ENCODE results near the gene SLC25A47. TPM values are rescaled to one million over a fixed set of nuclear protein-coding genes. Genes with fewer than 3 reads are reported as not detected.

Gene SLC25A47
- total RNA-seq, 4 donors from 2014 or later: not detected

DNA sequence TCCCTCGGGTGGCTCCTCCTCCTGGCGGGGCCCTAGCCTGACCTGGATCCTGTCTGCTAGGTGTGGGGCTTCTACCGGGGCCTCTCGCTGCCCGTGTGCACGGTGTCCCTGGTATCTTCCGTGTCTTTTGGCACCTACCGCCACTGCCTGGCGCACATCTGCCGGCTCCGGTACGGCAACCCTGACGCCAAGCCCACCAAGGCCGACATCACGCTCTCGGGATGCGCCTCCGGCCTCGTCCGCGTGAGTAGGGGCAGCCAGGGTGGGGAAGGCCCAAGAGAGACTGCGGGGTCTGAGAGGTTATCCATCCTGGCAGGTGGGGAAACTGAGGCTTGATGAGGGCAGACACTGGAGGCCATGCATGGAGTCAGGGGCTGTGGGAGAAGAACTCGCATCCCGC, 4.0 kb downstream of the SLC25A47 start:
- intact Hi-C loops (cut with DNase I; ENCODE audit: low total_unique reads): no loop called here
- 92 to 95% methylated on average over 21 to 24 of the region's 24 CpGs for WGBS, 2 donors
- TF ChIP-seq, protein P1, sequence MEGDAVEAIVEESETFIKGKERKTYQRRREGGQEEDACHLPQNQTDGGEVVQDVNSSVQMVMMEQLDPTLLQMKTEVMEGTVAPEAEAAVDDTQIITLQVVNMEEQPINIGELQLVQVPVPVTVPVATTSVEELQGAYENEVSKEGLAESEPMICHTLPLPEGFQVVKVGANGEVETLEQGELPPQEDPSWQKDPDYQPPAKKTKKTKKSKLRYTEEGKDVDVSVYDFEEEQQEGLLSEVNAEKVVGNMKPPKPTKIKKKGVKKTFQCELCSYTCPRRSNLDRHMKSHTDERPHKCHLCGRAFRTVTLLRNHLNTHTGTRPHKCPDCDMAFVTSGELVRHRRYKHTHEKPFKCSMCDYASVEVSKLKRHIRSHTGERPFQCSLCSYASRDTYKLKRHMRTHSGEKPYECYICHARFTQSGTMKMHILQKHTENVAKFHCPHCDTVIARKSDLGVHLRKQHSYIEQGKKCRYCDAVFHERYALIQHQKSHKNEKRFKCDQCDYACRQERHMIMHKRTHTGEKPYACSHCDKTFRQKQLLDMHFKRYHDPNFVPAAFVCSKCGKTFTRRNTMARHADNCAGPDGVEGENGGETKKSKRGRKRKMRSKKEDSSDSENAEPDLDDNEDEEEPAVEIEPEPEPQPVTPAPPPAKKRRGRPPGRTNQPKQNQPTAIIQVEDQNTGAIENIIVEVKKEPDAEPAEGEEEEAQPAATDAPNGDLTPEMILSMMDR (IDR thresholded peaks at IDR 0.05): no peak
- TF ChIP-seq POLR2A (IDR thresholded peaks at IDR 0.05): no peak
- DNase-seq (ENCODE audit: low spot score in 2 of 2): no peak
- no peak overlapping the region for H3K4me3 ChIP-seq (ENCODE audit: low read depth, poor library complexity, severe bottlenecking)

DNA sequence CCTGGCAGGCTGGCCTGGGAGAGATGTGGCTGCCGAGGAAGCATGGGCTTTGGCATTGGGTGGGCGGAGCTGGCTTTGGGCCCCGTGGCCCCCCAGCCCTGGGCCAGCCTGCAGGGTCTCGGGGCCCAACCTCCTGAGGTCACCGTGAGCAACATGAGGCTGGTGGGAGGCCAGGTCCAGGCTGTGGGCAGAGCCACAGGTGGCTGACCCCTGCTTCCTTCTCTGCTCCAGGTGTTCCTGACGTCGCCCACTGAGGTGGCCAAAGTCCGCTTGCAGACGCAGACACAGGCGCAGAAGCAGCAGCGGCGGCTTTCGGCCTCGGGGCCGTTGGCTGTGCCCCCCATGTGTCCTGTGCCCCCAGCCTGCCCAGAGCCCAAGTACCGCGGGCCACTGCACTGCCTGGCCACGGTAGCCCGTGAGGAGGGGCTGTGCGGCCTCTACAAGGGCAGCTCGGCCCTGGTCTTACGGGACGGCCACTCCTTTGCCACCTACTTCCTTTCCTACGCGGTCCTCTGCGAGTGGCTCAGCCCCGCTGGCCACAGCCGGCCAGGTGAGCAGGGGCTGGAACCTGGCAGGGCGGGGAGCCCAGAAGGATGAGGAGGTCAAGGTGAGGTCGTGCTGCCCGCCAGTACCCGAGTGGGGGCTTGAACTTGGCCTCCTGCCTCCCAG, 5.5 kb downstream of the SLC25A47 start:
- no peak for DNase-seq (ENCODE audit: low spot score in 2 of 2)
- WGBS, 2 donors: 80 to 89% methylated on average over 13 to 32 of the region's 32 CpGs
- no peak overlapping the region for H3K4me3 ChIP-seq (ENCODE audit: low read depth, poor library complexity, severe bottlenecking)
- no peak for TF ChIP-seq POLR2A (IDR thresholded peaks at IDR 0.05)
- TF ChIP-seq, protein P1 (IDR thresholded peaks at IDR 0.05): no peak
- intact Hi-C loops (cut with DNase I; ENCODE audit: low total_unique reads): no loop called here

DNA sequence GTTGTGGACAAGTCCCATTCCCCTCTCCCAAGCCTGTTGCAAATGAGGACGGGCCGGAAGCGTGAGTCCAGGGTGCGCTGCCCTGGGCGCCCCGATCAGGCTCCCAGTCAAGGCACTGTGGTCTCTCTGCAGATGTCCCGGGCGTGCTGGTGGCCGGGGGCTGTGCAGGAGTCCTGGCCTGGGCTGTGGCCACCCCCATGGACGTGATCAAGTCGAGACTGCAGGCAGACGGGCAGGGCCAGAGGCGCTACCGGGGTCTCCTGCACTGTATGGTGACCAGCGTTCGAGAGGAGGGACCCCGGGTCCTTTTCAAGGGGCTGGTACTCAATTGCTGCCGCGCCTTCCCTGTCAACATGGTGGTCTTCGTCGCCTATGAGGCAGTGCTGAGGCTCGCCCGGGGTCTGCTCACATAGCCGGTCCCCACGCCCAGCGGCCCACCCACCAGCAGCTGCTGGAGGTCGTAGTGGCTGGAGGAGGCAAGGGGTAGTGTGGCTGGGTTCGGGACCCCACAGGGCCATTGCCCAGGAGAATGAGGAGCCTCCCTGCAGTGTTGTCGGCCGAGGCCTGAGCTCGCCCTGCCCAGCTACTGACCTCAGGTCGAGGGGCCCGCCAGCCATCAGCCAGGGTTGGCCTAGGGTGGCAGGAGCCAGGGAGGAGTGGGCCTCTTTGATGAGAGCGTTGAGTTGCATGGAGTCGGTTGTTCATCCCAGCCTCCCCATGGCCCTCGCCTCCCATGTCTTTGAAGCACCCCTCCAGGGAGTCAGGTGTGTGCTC, 6.3 kb downstream of the SLC25A47 start:
- no peak for DNase-seq (ENCODE audit: low spot score in 2 of 2)
- intact Hi-C loops (cut with DNase I; ENCODE audit: low total_unique reads): no loop called here
- TF ChIP-seq POLR2A (IDR thresholded peaks at IDR 0.05): no peak
- TF ChIP-seq, protein P1 (IDR thresholded peaks at IDR 0.05): no peak
- H3K4me3 ChIP-seq (ENCODE audit: low read depth, poor library complexity, severe bottlenecking): no peak overlapping the region
- WGBS, 2 donors: 81 to 93% methylated on average over 24 to 32 of the region's 36 CpGs

DNA sequence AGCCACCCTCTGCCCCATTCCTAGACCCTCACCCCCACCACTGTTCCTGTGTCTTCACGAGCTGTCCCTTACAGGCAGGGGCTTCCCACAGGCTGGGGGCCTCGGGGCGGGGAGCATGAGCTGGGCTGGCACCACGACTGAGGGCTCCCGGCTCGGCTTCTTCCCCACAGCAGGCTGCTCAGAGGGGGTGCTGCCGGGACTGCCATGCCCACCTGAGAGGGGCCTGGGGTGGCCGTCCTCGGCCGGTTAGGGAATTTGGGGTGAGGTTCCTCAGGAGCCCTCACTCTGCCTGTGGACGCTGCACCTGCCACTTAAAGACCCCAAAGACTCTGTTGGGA, 6.8 kb downstream of the SLC25A47 start:
- intact Hi-C loops (cut with DNase I; ENCODE audit: low total_unique reads): no loop called here
- H3K4me3 ChIP-seq (ENCODE audit: low read depth, poor library complexity, severe bottlenecking): no peak overlapping the region
- TF ChIP-seq, protein P1 (IDR thresholded peaks at IDR 0.05): no peak
- TF ChIP-seq POLR2A (IDR thresholded peaks at IDR 0.05): no peak
- WGBS, 2 donors: 85 to 90% methylated on average over 6 to 10 of the region's 11 CpGs
- no peak for DNase-seq (ENCODE audit: low spot score in 2 of 2)

DNA sequence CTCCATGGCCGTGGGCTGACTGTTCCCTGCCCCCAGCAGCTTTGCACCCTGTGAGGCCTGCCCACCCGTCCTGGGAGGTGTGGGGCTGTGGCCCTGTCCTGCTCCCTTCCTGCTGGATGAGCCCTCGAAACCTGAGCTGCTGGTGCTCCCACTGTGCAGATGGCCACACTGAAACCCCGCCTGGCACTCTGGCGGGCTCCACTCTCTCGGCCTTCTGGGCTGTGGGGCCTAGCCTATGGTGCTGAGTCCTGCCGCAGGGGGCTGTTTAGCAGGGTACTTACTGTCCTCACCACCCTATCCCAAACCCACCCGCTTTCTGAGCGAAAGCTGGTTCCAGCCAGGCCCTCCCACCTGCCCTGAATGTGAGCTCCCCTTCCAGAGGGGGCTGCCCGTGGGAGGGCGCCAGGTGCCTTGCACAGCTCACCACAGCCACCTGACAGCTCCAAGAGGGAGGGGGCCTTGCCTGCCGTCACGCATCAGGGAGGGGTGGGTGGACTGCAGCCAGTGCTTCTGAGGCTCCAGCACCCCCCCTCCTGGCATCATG, 7.3 kb downstream of the SLC25A47 start:
- intact Hi-C loops (cut with DNase I; ENCODE audit: low total_unique reads): no loop called here
- 77 to 82% methylated on average over 9 to 13 of the region's 13 CpGs for WGBS, 2 donors
- no peak for DNase-seq (ENCODE audit: low spot score in 2 of 2)
- TF ChIP-seq, protein P1 (IDR thresholded peaks at IDR 0.05): no peak
- no peak for TF ChIP-seq POLR2A (IDR thresholded peaks at IDR 0.05)
- H3K4me3 ChIP-seq (ENCODE audit: low read depth, poor library complexity, severe bottlenecking): no peak overlapping the region
